Body of pancreas (tissue), 4 donors: ENCODE data around the gene ROS1. TPM values are rescaled to one million over a fixed set of nuclear protein-coding genes. Genes with fewer than 3 reads are reported as not detected.
"Not testable (repeated sequence)": the region's sequence is repeated elsewhere in the genome, so short reads cannot be mapped to it uniquely, and the experiment has no call there.

Source experiments
- ATAC-seq: fragments of 150-250 bp; one replicate; pipeline ENCODE4 v1.9.1; 2016
- DNase-seq, 4 donors: peaks; one replicate each; pipeline ENCODE4 v3.0.0-alpha.2; 2019
- H3K27ac ChIP-seq, 4 donors: fragments of 200-600 bp; sonication (generic); 1 replicate in 3 of 4; 2 replicates in 1 of 4; pipeline versions ENCODE4 v1.5.1 to v1.6.1; 2016 to 2019; ENCODE audit warnings: mild to moderate bottlenecking in 1 of 4, mixed read lengths in 1 of 4, moderate library complexity in 1 of 4
- H3K27me3 ChIP-seq, 2 donors: fragments of 200-600 bp; sonication (generic); one replicate each; pipeline ENCODE4 v1.6.0; 2016; ENCODE audit warnings: mild to moderate bottlenecking in 1 of 2
- H3K36me3 ChIP-seq, 2 donors: fragments of 200-600 bp; sonication (generic); replicated peaks in 1 of 2; 2 replicates each; pipeline ENCODE4 v1.5.1; 2016; ENCODE audit warnings: low read depth in 2 of 2; ENCODE audit not compliant: insufficient read depth in 1 of 2
- H3K4me1 ChIP-seq: fragments of 200-600 bp; sonication (generic); one replicate; pipeline ENCODE4 v1.6.0; 2016
- H3K4me3 ChIP-seq, 2 donors: fragments of 200-600 bp; sonication (generic); 1 replicate in 1 of 2; 2 replicates in 1 of 2; pipeline ENCODE4 v1.5.1; 2016 to 2019
- H3K9me3 ChIP-seq, 3 donors: fragments of 200-600 bp; sonication (generic); 1 replicate in 2 of 3; 2 replicates in 1 of 3; pipeline ENCODE4 v1.5.1; 2016
- CTCF ChIP-seq, 7 experiments: fragments of 450-650 bp in 4 of 7; fragments of 200-600 bp in 3 of 7; sonication (generic) in 3 of 7; IDR thresholded peaks; one replicate each; pipeline ENCODE4 v1.5.1; 2016 to 2019; ENCODE audit warnings: antibody characterized with exemption in 7 of 7
- POLR2A ChIP-seq, 3 donors: fragments of 450-650 bp; IDR thresholded peaks; one replicate each; pipeline ENCODE4 v1.6.1; 2016; ENCODE audit warnings: antibody characterized with exemption in 3 of 3, mild to moderate bottlenecking in 2 of 3
- WGBS, 2 donors: methylation state at CpG; one replicate each; pipeline ENCODE4 v1.1.5; 2017; 5-methylcytosine and 5-hydroxymethylcytosine counted together
- intact Hi-C: fragments of 100-400 bp; cut with DNase I; formaldehyde crosslinking; loops from one replicate; pipeline ENCODE4 v1.15.1; 2023
- total RNA-seq, 2 donors: library from RNA; depleted of rRNA; stranded (reverse); fragments of >200 nt; gene quantifications; one replicate each; pipeline ENCODE4 v1.1.0, GENCODE V29; 2016

Gene ROS1
- not detected for total RNA-seq

GRCh38 chr6:117425431-117426153, at the start of gene ROS1:
Gene ROS1 (minus strand): TSS chr6:117425942. CDS start chr6:117425656, 286 bp downstream.
- Histone ChIP-seq H3K4me3 (no peak within 1 kb of the TSS), H3K36me3 (no peaks in the 10 kb centered on the region), H3K27me3 (no peaks in the 10 kb centered on the region), H3K4me1 (peaks cover 6% of the 10 kb centered on the region), H3K9me3 (no peaks in the 10 kb centered on the region), H3K27ac (peak within 1 kb of the TSS in 2 of 4 donors; percentile 17 to 56)
- DNase-seq, result no peak
- TF ChIP-seq CTCF (IDR thresholded peaks at IDR 0.05) (no peak), POLR2A (IDR thresholded peaks at IDR 0.05) (no peak)
- WGBS, 2 donors, result 39 to 40% methylated on average over 6 of the region's 6 CpGs
- intact Hi-C loops, result no loop called here
- ATAC-seq, result no peak

- DNase-seq (no peak), ATAC-seq (no peak)
- TF ChIP-seq CTCF (IDR thresholded peaks at IDR 0.05), result no peak
- no peak for TF ChIP-seq POLR2A (IDR thresholded peaks at IDR 0.05)
- H3K36me3 ChIP-seq, result no peaks in the 10 kb centered on the region
- H3K9me3 ChIP-seq, result no peaks in the 10 kb centered on the region
- no peaks in the 10 kb centered on the region for H3K4me1 ChIP-seq
- WGBS, 2 donors, result 76 to 89% methylated on average over 1 of the region's 1 CpG
- no peak overlapping the region for H3K27ac ChIP-seq
- no peaks in the 10 kb centered on the region for H3K27me3 ChIP-seq
- intact Hi-C loops, result no loop called here
- no peak overlapping the region for H3K4me3 ChIP-seq
Observed at GRCh38 chr6:117473401-117473800, 47.7 kb upstream of the ROS1 start.

- H3K36me3 ChIP-seq, result no peaks in the 10 kb centered on the region
- TF ChIP-seq POLR2A (IDR thresholded peaks at IDR 0.05), result no peak
- TF ChIP-seq CTCF (IDR thresholded peaks at IDR 0.05), result no peak
- H3K4me3 ChIP-seq, result no peak overlapping the region
- no peaks in the 10 kb centered on the region for H3K9me3 ChIP-seq
- H3K4me1 ChIP-seq, result no peaks in the 10 kb centered on the region
- 87 to 90% methylated on average over 3 of the region's 3 CpGs for WGBS, 2 donors
- no peaks in the 10 kb centered on the region for H3K27me3 ChIP-seq
- ATAC-seq (no peak), DNase-seq (no peak)
- H3K27ac ChIP-seq, result no peak overlapping the region
- intact Hi-C loops, result no loop called here
Observed at GRCh38 chr6:117472667-117473066, 46.9 kb upstream of the ROS1 start.

GRCh38 chr6:117469791-117470190, 44.0 kb upstream of the ROS1 start:
- no peaks in the 10 kb centered on the region for H3K9me3 ChIP-seq
- H3K4me3 ChIP-seq, result no peak overlapping the region
- intact Hi-C loops, result no loop called here
- TF ChIP-seq POLR2A (IDR thresholded peaks at IDR 0.05), result no peak
- no peak for TF ChIP-seq CTCF (IDR thresholded peaks at IDR 0.05)
- ATAC-seq (no peak), DNase-seq (no peak)
- H3K27ac ChIP-seq, result no peak overlapping the region
- H3K4me1 ChIP-seq, result no peaks in the 10 kb centered on the region
- H3K36me3 ChIP-seq, result no peaks in the 10 kb centered on the region
- no peaks in the 10 kb centered on the region for H3K27me3 ChIP-seq
- WGBS, 2 donors, result 69 to 77% methylated on average over 3 of the region's 3 CpGs

GRCh38 chr6:117469356-117469755, 43.6 kb upstream of the ROS1 start:
- intact Hi-C loops, result no loop called here
- no peak overlapping the region for H3K4me3 ChIP-seq
- no peak overlapping the region for H3K27ac ChIP-seq
- 48 to 69% methylated on average over 4 of the region's 4 CpGs for WGBS, 2 donors
- no peaks in the 10 kb centered on the region for H3K4me1 ChIP-seq
- no peak for DNase-seq
- no peaks in the 10 kb centered on the region for H3K36me3 ChIP-seq
- H3K27me3 ChIP-seq, result no peaks in the 10 kb centered on the region
- H3K9me3 ChIP-seq, result no peaks in the 10 kb centered on the region
- no peak for ATAC-seq
- TF ChIP-seq POLR2A (IDR thresholded peaks at IDR 0.05), result no peak
- no peak for TF ChIP-seq CTCF (IDR thresholded peaks at IDR 0.05)

GRCh38 chr6:117468527-117468926, 42.8 kb upstream of the ROS1 start:
- 74 to 83% methylated on average over 4 of the region's 4 CpGs for WGBS, 2 donors
- H3K9me3 ChIP-seq, H3K27ac ChIP-seq, DNase-seq, H3K4me3 ChIP-seq, H3K4me1 ChIP-seq, intact Hi-C loops, ATAC-seq, H3K36me3 ChIP-seq, H3K27me3 ChIP-seq: not testable (repeated sequence)
